HG03066 (cell line): Measurements from ENCODE around the gene HNRNPUL2.
"Not testable (repeated sequence)": the region's sequence is repeated elsewhere in the genome, so short reads cannot be mapped to it uniquely, and the experiment has no call there.

Experiments
- ATAC-seq: cut with Tn5 transposase; IDR thresholded peaks from one replicate; pipeline ENCODE4 v1.9.1; 2021; ENCODE audit warnings: low read depth; ENCODE audit not compliant: unreplicated experiment

Gene HNRNPUL2

GRCh38 chr11:62705880-62706849 lies 21.1 kb downstream of the HNRNPUL2 start:
- ATAC-seq = peak; percentile 54

GRCh38 chr11:62705413-62705812 lies 21.8 kb downstream of the HNRNPUL2 start:
- ATAC-seq = no peak

- ATAC-seq = not testable (repeated sequence)
Observed at GRCh38 chr11:62703921-62704320, 23.3 kb downstream of the HNRNPUL2 start.

- no peak for ATAC-seq
Observed at GRCh38 chr11:62702246-62702645, 25.0 kb downstream of the HNRNPUL2 start.

GRCh38 chr11:62694455-62695167 lies 32.6 kb downstream of the HNRNPUL2 start:
- ATAC-seq = no peak

- ATAC-seq = not testable (repeated sequence)
Observed at GRCh38 chr11:62693624-62694023, 33.6 kb downstream of the HNRNPUL2 start.

- no peak for ATAC-seq
Observed at GRCh38 chr11:62689421-62690183, 37.7 kb downstream of the HNRNPUL2 start, which contains the start of gene LRRN4CL. LRRN4CL (minus strand) TSS chr11:62689530; CDS start chr11:62688508, 1,022 bp downstream.

- no peak for ATAC-seq
Observed at GRCh38 chr11:62688491-62688890, 38.8 kb downstream of the HNRNPUL2 start.

- no peak for ATAC-seq
Observed at GRCh38 chr11:62687508-62688396, 39.5 kb downstream of the HNRNPUL2 start.

- ATAC-seq = no peak
Observed at GRCh38 chr11:62682518-62682917, 44.7 kb downstream of the HNRNPUL2 start.

- no peak for ATAC-seq
Observed at GRCh38 chr11:62680825-62681240, 46.4 kb downstream of the HNRNPUL2 start.

GRCh38 chr11:62678770-62679696 lies 48.2 kb downstream of the HNRNPUL2 start, which contains the start of gene UBXN1:
UBXN1 (minus strand) TSS chr11:62679073; CDS start chr11:62678923, 150 bp downstream.
- ATAC-seq = peak; percentile 69

GRCh38 chr11:62678433-62678769 lies 48.9 kb downstream of the HNRNPUL2 start:
- no peak for ATAC-seq

GRCh38 chr11:62677714-62678113 lies 49.5 kb downstream of the HNRNPUL2 start:
- no peak for ATAC-seq

GRCh38 chr11:62677156-62677555 lies 50.1 kb downstream of the HNRNPUL2 start:
- ATAC-seq = no peak

GRCh38 chr11:62676698-62677097 lies 50.6 kb downstream of the HNRNPUL2 start:
- no peak for ATAC-seq

- ATAC-seq = not testable (repeated sequence)
Observed at GRCh38 chr11:62675415-62675814, 51.8 kb downstream of the HNRNPUL2 start.

GRCh38 chr11:62673196-62673525 lies 54.1 kb downstream of the HNRNPUL2 start:
- ATAC-seq = no peak
